Stimulated activated CD4-positive, alpha-beta T cell treated with anti-CD3 and anti-CD28 coated beads, Interleukin-12 subunit alpha, Interleukin-12 subunit beta, amount 100 ng/mL, for 4 hours (primary cell): Measurements from ENCODE around the gene MARK2.
A peak's percentile ranks its signal among the peaks of the same experiment; 100 is the strongest.
"Not testable (repeated sequence)": the region's sequence is repeated elsewhere in the genome, so short reads cannot be mapped to it uniquely, and the experiment has no call there.

ENCODE experiments used
- DNase-seq: peaks from one replicate; pipeline ENCODE4 v3.0.0-alpha.2; 2020

Gene MARK2

GRCh38 chr11:63838678-63839507, at the start of gene MARK2:
MARK2 (plus strand) TSS chr11:63839110; CDS start chr11:63839507, 397 bp downstream.
- DNase-seq, result peak; percentile 100

GRCh38 chr11:63791495-63792167, 47.3 kb upstream of the MARK2 start:
- DNase-seq, result no peak

- no peak for DNase-seq
Measured at GRCh38 chr11:63793161-63793560, 45.7 kb upstream of the MARK2 start.

- no peak for DNase-seq
Measured at GRCh38 chr11:63795066-63795465, 43.8 kb upstream of the MARK2 start.

GRCh38 chr11:63800921-63801320, 38.0 kb upstream of the MARK2 start:
- DNase-seq, result no peak

- DNase-seq, result no peak
Measured at GRCh38 chr11:63802637-63803414, 36.1 kb upstream of the MARK2 start.

GRCh38 chr11:63804259-63804658, 34.7 kb upstream of the MARK2 start:
- DNase-seq, result no peak

GRCh38 chr11:63805844-63806415, 33.0 kb upstream of the MARK2 start:
- DNase-seq, result no peak

GRCh38 chr11:63810383-63810782, 28.5 kb upstream of the MARK2 start:
- DNase-seq, result not testable (repeated sequence)

- no peak for DNase-seq
Measured at GRCh38 chr11:63811522-63811921, 27.4 kb upstream of the MARK2 start.

GRCh38 chr11:63813035-63813562, 25.8 kb upstream of the MARK2 start, which contains the start of gene SPINDOC:
SPINDOC (plus strand) TSS chr11:63813456; CDS start chr11:63813687, 231 bp downstream.
- peak; percentile 68 for DNase-seq

- DNase-seq, result peak; percentile 43
Measured at GRCh38 chr11:63813563-63814382, 25.1 kb upstream of the MARK2 start.

- no peak for DNase-seq
Measured at GRCh38 chr11:63814383-63814736, 24.6 kb upstream of the MARK2 start.

- DNase-seq, result no peak
Measured at GRCh38 chr11:63816166-63816565, 22.7 kb upstream of the MARK2 start.

GRCh38 chr11:63816732-63817131, 22.2 kb upstream of the MARK2 start:
- DNase-seq, result no peak

GRCh38 chr11:63817758-63818498, 21.0 kb upstream of the MARK2 start:
- no peak for DNase-seq

GRCh38 chr11:63818609-63819008, 20.3 kb upstream of the MARK2 start:
- no peak for DNase-seq

GRCh38 chr11:63821411-63821810, 17.5 kb upstream of the MARK2 start:
- DNase-seq, result no peak

GRCh38 chr11:63826471-63827190, 12.3 kb upstream of the MARK2 start:
- no peak for DNase-seq

GRCh38 chr11:63829823-63830489, 9.0 kb upstream of the MARK2 start:
- no peak for DNase-seq
